CD14-positive monocyte (primary cell): ENCODE results near the gene SLC12A4. TPM values are rescaled to one million over a fixed set of nuclear protein-coding genes. Genes with fewer than 3 reads are reported as not detected.

ENCODE experiments used
- DNase-seq, 3 donors: peaks; one replicate each; pipeline ENCODE4 v3.0.0-alpha.2; 2011 to 2022
- H2AFZ ChIP-seq: 2 replicates; pipeline ENCODE4 v1.6.0; 2012; ENCODE audit warnings: mild to moderate bottlenecking, low read depth, low read length, inconsistent platforms; ENCODE audit not compliant: insufficient read depth, poor library complexity, severe bottlenecking
- H3K27ac ChIP-seq, 2 donors: 1 replicate in 1 of 2; 2 replicates in 1 of 2; pipeline ENCODE4 v1.5.1; 2012 to 2013; ENCODE audit warnings: low read length in 2 of 2, control low read depth in 1 of 2, inconsistent platforms in 1 of 2, low read depth in 1 of 2, mild to moderate bottlenecking in 1 of 2
- H3K27me3 ChIP-seq, 2 donors: one replicate each; pipeline versions ENCODE4 v1.6.0 to v1.6.1; 2011 to 2013; ENCODE audit warnings: low read length in 2 of 2; ENCODE audit not compliant: control insufficient read depth in 2 of 2, insufficient read depth in 2 of 2
- H3K36me3 ChIP-seq, 2 donors: replicated peaks in 1 of 2; 1 replicate in 1 of 2; 2 replicates in 1 of 2; pipeline versions ENCODE4 v1.5.1 to v1.6.1; 2012 to 2013; ENCODE audit warnings: low read length in 2 of 2, control low read depth in 1 of 2, inconsistent platforms in 1 of 2, mild to moderate bottlenecking in 1 of 2; ENCODE audit not compliant: insufficient read depth in 2 of 2, control insufficient read depth in 1 of 2
- H3K4me1 ChIP-seq, 2 donors: 1 replicate in 1 of 2; 2 replicates in 1 of 2; pipeline versions ENCODE4 v1.5.1 to v1.6.1; 2012 to 2013; ENCODE audit warnings: low read length in 2 of 2, control low read depth in 1 of 2, inconsistent platforms in 1 of 2, mild to moderate bottlenecking in 1 of 2, moderate library complexity in 1 of 2; ENCODE audit not compliant: insufficient read depth in 2 of 2, control insufficient read depth in 1 of 2
- H3K4me2 ChIP-seq: replicated peaks from 2 replicates; pipeline ENCODE3; 2012; ENCODE audit warnings: low read length, moderate library complexity, mild to moderate bottlenecking; ENCODE audit not compliant: poor library complexity, severe bottlenecking; ENCODE audit errors: extremely low read depth
- H3K4me3 ChIP-seq, 3 experiments: fragments of 200-600 bp in 1 of 3; sonication (generic) in 1 of 3; replicated peaks in 1 of 3; 1 replicate in 2 of 3; 2 replicates in 1 of 3; pipeline ENCODE4 v1.5.1; 2011 to 2013; ENCODE audit warnings: low read length in 3 of 3, mild to moderate bottlenecking in 3 of 3, control low read depth in 2 of 3, low read depth in 2 of 3, inconsistent platforms in 1 of 3, moderate library complexity in 1 of 3
- H3K79me2 ChIP-seq: 2 replicates; pipeline ENCODE4 v1.6.0; 2012; ENCODE audit warnings: mild to moderate bottlenecking, control low read depth, inconsistent platforms, low read length, moderate library complexity; ENCODE audit not compliant: insufficient read depth
- H3K9ac ChIP-seq: 2 replicates; pipeline ENCODE4 v1.6.0; 2017; ENCODE audit warnings: low read length, mild to moderate bottlenecking; ENCODE audit not compliant: insufficient read depth, poor library complexity, severe bottlenecking
- H3K9me3 ChIP-seq, 2 donors: replicated peaks in 1 of 2; 1 replicate in 1 of 2; 2 replicates in 1 of 2; pipeline versions ENCODE4 v1.5.1 to v1.6.1; 2012 to 2013; ENCODE audit warnings: low read length in 2 of 2, control low read depth in 1 of 2; ENCODE audit not compliant: control insufficient read depth in 1 of 2, insufficient read depth in 1 of 2
- H4K20me1 ChIP-seq: 2 replicates; pipeline ENCODE4 v1.6.0; 2012; ENCODE audit warnings: mild to moderate bottlenecking, low read length, control low read depth, moderate library complexity; ENCODE audit not compliant: insufficient read depth
- H3K27ac Mint-ChIP-seq, 7 donors: one replicate each; pipeline ENCODE4 v1.8.0; 2020; ENCODE audit warnings: mild to moderate bottlenecking in 7 of 7, mixed read lengths in 7 of 7, moderate library complexity in 6 of 7, inconsistent platforms in 2 of 7
- H3K27me3 Mint-ChIP-seq, 3 donors: one replicate each; pipeline ENCODE4 v1.8.0; 2021 to 2022; ENCODE audit warnings: low read depth in 3 of 3, mild to moderate bottlenecking in 3 of 3, mixed read lengths in 3 of 3, moderate library complexity in 3 of 3, inconsistent platforms in 1 of 3
- H3K36me3 Mint-ChIP-seq, 2 donors: one replicate each; pipeline ENCODE4 v1.8.0; 2020; ENCODE audit warnings: mixed read lengths in 2 of 2, inconsistent platforms in 1 of 2, mild to moderate bottlenecking in 1 of 2
- H3K4me1 Mint-ChIP-seq: one replicate; pipeline ENCODE4 v1.8.0; 2020; ENCODE audit warnings: mild to moderate bottlenecking, mixed read lengths
- H3K4me3 Mint-ChIP-seq, 2 donors: one replicate each; pipeline ENCODE4 v1.8.0; 2020; ENCODE audit warnings: mild to moderate bottlenecking in 2 of 2, mixed read lengths in 2 of 2, moderate library complexity in 1 of 2
- H3K9me3 Mint-ChIP-seq, 7 donors: one replicate each; pipeline ENCODE4 v1.8.0; 2020 to 2022; ENCODE audit warnings: mixed read lengths in 7 of 7, mild to moderate bottlenecking in 6 of 7, moderate library complexity in 6 of 7, inconsistent platforms in 2 of 7
- CTCF ChIP-seq: fragments of 200-600 bp; IDR thresholded peaks from one replicate; pipeline ENCODE4 v1.8.0; 2022; ENCODE audit warnings: antibody characterized with exemption, mild to moderate bottlenecking
- WGBS: methylation state at CpG from one replicate; pipeline ENCODE4 v1.1.5; 2013; ENCODE audit warnings: missing lambda C conversion rate; ENCODE audit not compliant: insufficient coverage; 5-methylcytosine and 5-hydroxymethylcytosine counted together
- intact Hi-C, 2 donors: fragments of 100-400 bp; cut with micrococcal nuclease; formaldehyde crosslinking; loops; one replicate each; pipeline versions ENCODE4 v1.15.0 to v1.15.1; 2023
- polyA plus RNA-seq, 3 donors: library from polyadenylated mRNA; depleted of rRNA in 1 of 3; unstranded in 2 of 3; stranded (reverse) in 1 of 3; fragments of 300-500 nt in 2 of 3; fragments of >200 nt in 1 of 3; fragmentation: Illumina TruSeq in 2 of 3; gene quantifications; 1 replicate in 2 of 3; 2 replicates in 1 of 3; pipeline ENCODE4 v1.2.3, GENCODE V29; 2012 to 2021

SLC12A4 gene
- polyA plus RNA-seq, 3 donors, result 7.3 to 57.2 (median 7.7) TPM

DNA sequence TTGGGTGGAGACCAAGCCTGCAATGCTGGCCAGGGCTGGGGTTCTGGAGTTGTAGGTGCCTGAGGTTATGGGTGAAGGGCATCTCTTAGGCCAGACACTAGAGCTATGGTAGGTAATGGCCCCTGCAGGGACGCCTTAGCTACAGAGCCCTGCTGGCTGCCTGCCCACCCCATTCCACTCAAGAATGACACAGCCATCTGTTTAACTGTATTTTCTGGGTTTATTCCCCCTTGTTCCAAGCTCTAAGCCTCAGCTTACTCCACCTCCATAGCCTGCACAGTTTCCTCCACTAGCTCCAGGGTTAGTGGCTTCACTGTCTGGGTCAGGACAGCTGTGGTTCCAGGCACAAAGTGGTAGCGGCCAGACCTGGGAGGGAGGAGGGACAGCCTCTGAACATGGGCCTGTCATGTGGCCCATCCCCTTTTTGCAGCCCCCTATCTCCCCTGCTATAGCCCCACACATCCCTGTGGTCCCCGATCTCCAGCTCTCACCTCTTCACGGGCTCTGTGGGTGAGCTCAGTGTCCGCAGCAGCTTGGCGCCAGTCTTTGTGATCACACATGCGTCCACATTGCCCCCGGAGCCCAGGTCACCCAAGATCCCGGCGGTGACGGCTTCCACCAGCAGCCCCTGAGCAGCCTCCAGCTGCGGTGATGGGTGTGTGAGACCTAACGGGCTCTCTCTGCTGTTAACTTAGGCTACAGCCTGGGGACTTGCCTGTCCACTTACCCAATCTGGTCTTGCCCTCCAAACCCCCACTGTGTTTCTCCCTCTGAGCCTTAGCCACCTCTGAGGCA, 33.9 kb downstream of the SLC12A4 start:
- Histone ChIP-seq H3K4me3 (peak overlapping the region in 1 of 3 experiments; percentile 90), H3K27ac (peak overlapping the region in 1 of 2 donors; percentile 93), H3K79me2 (peaks cover 30% of the 10 kb centered on the region), H3K4me2 (no peak overlapping the region), H3K4me1 (peaks cover 22 to 32% of the 10 kb centered on the region in 2 donors), H3K9me3 (no peaks in the 10 kb centered on the region), H4K20me1 (peaks cover 58% of the 10 kb centered on the region), H3K36me3 (peaks cover 45 to 56% of the 10 kb centered on the region in 2 donors), H3K9ac (no peak overlapping the region), H2AFZ (no peak overlapping the region), H3K27me3 (no peaks in the 10 kb centered on the region)
- no peak for TF ChIP-seq CTCF
- no peak overlapping the region for H3K4me3 Mint-ChIP-seq
- H3K27ac Mint-ChIP-seq, result peak overlapping the region in 6 of 7 donors; percentile 6 to 98 (median 68)
- H3K4me1 Mint-ChIP-seq, result peaks cover 28% of the 10 kb centered on the region
- peaks cover 0 to 1% (median 0%) of the 10 kb centered on the region in 7 donors for H3K9me3 Mint-ChIP-seq
- 92% methylated on average over 12 of the region's 13 CpGs for WGBS
- peaks cover 0 to 2% (median 0%) of the 10 kb centered on the region in 3 donors for H3K27me3 Mint-ChIP-seq
- no peak for DNase-seq
- intact Hi-C loops, result loop anchor here (5.0 to 10.0 kb wide), 6 partner anchors 37 to 127 kb away; partner anchors contain the start of genes EDC4 (in 1 of the 2), PSKH1 (in 1 of the 2), RANBP10 (in 1 of the 2) and TSNAXIP1 (in 1 of the 2)
- H3K36me3 Mint-ChIP-seq, result peaks cover 41 to 67% of the 10 kb centered on the region in 2 donors

DNA sequence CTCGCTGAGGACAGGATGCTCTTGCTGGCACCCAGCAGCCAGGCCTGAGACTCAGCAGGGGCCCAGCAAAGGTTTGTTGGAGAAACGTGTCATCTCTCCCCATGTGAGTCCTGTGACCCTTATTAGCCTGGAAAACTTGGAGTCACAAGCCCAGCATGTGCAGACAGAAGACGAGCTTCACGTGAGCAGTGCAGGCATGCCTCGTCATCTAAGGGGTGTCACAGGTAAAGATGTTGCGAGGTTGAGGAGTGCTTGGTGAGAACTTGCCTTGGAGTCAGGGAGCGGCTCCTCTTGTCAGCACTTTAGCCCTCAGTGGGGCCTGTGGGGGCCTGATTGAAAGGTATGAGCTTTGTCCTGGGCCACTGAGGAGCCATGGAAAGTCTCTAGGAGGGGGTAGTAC, 34.6 kb downstream of the SLC12A4 start:
- no peak overlapping the region for H3K4me2 ChIP-seq
- no peak for TF ChIP-seq CTCF
- Mint-ChIP-seq H3K4me3 (no peak overlapping the region), H3K36me3 (peaks cover 44 to 69% of the 10 kb centered on the region in 2 donors), H3K27me3 (no peaks in the 10 kb centered on the region), H3K9me3 (peaks cover 0 to 1% (median 0%) of the 10 kb centered on the region in 7 donors), H3K4me1 (peaks cover 28% of the 10 kb centered on the region), H3K27ac (peak overlapping the region in 4 of 7 donors; percentile 20 to 78 (median 52))
- peaks cover 50 to 63% of the 10 kb centered on the region in 2 donors for H3K36me3 ChIP-seq
- intact Hi-C loops, result loop anchor here (5.0 to 10.0 kb wide), 3 partner anchors 37 to 119 kb away; partner anchors contain the start of gene EDC4 (in 1 of the 2)
- no peak overlapping the region for H3K4me3 ChIP-seq
- H3K27me3 ChIP-seq, result no peaks in the 10 kb centered on the region
- 86% methylated on average over 7 of the region's 7 CpGs for WGBS
- peak overlapping the region in 1 of 2 donors; percentile 93 for H3K27ac ChIP-seq
- no peaks in the 10 kb centered on the region for H3K9me3 ChIP-seq
- H3K79me2 ChIP-seq, result peaks cover 30% of the 10 kb centered on the region
- peaks cover 22 to 32% of the 10 kb centered on the region in 2 donors for H3K4me1 ChIP-seq
- DNase-seq, result no peak
- H2AFZ ChIP-seq, result no peak overlapping the region
- no peak overlapping the region for H3K9ac ChIP-seq
- peaks cover 65% of the 10 kb centered on the region for H4K20me1 ChIP-seq
